Cerebellar cortex (tissue), 1 donor: ENCODE results near the gene MYL4.
"Not testable (repeated sequence)": the region's sequence is repeated elsewhere in the genome, so short reads cannot be mapped to it uniquely, and the experiment has no call there.

Experiments used
- DNase-seq: peaks from one replicate; pipeline ENCODE4 v3.0.0-alpha.2; 2015; ENCODE audit warnings: low spot score

Gene MYL4

GRCh38 chr17:47193931-47194511, 15.1 kb upstream of the MYL4 start:
- DNase-seq: no peak

GRCh38 chr17:47197821-47198220, 11.3 kb upstream of the MYL4 start:
- no peak for DNase-seq

GRCh38 chr17:47199627-47200324, 9.4 kb upstream of the MYL4 start:
- no peak for DNase-seq

DNA sequence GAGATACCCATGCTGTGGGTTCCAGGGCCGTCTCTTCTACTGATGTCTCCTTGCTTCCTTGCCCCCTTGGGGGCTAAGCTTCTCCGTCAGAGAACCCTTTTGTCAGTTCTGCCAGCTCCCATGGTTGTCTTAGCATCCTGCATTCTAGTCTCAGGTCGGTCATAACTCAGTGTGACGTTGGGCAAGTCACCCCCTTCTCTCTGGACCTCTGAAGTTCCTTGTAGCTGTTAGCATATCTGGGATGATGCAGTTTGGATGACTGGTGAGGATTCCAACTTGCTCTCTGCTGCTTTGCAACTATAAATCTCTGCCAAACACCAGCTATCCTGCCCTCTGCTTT, 8.9 kb upstream of the MYL4 start:
- DNase-seq: no peak

- no peak for DNase-seq
Observed at GRCh38 chr17:47201166-47201565, 8.0 kb upstream of the MYL4 start.

- DNase-seq: no peak
Observed at GRCh38 chr17:47203984-47204721, 5.0 kb upstream of the MYL4 start.

DNA sequence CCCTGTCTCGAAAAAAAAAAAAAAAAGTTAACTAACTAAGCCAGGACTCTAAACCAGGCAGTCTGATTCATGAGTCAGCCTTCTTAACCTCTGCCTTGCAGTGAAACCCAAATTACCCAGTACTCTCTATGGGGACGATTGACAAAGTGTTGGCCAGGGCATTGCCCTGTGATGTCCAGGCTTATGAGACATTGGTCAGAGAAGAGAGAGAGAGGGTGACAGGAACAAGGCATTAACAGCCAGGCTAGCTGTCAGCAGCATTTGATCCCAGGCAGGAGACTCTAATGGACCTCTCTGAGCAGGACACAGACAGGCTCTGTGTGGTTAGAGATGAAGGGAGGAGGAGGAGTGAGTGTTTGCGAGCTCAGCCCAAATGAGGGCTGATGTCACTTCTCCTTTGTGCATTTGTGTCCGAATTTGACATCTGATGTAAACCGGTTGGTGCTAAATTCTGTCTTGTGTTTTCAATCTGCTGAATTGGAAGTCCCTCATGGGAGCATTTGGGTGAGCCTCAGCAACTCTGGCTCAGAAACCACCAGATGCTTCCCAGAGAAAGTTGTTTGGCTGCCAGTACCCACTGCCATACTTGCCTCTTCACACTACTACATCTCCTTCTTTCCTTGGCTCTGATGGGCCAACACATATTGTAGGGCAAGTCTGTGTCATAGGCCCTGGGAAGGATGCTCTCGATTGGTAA, 4.3 kb upstream of the MYL4 start:
- no peak for DNase-seq

DNA sequence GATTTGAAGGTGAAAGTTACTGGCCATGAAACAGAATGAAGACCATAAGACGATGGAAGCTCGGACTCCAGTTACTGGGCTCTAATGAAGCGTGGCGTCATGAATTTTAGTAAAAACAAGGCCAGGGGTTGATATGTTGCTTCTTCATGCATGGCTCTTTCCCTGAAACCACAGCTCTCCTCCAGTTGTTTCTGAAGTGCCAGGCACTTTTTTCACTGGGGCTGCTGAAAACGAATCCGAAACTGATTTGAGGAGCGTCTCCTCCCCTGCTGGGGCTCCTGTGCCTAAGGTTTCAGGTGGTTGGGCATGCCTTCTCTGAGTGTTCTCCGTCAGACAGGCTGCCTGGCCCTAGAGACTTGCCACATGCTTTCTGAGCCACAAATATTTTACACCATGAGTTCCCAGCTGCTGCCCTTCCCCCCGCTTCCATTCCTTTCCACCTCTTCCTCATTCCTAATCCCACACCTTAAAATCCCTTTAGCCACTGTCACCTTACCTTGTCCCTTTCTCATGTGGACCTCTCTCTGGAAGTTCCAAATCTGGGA, 3.7 kb upstream of the MYL4 start:
- no peak for DNase-seq

- DNase-seq: no peak
Observed at GRCh38 chr17:47207143-47208067, 1.7 kb upstream of the MYL4 start.

- no peak for DNase-seq
Observed at GRCh38 chr17:47209499-47209898, 351 bp downstream of the MYL4 start.

DNA sequence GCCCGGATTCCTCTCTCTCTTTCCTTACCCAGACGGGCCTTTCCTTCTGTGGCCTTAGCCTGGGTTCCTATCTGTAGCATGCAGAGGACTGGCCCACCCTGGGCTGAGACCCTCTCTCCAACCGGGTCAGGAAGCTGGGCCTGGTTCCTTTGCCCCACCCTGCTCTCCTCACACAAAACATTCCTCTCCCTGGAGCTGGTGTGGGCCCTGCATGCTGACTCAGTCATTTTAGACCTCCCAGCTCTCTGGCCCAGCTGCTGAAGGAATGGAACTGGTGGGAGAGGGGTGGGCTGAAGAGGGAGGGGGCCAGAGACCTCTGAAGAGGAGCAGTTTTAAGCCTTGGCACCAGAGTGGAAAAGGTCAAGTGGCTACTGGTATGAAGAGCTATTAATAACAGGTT, 957 bp downstream of the MYL4 start:
- DNase-seq: no peak

DNA sequence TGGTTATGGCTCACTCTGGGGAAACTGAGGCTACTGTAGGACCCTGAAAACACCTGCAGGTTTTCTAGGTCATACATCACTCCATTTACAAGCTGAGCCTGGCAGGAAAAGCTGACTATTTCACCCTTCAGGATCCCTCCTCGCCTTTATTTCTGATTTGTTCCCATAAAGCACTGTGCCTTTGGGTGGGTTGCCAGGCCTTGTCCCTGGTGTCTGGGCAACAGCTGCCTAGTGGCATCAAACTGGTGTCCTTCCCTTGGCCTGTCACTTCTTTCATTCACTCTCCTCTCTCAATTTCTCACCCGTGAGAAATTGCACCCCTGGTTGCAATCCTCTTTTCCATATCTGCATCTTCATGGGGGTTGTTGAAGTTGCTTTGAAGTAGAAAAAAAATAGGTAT, 1.6 kb downstream of the MYL4 start:
- DNase-seq: no peak

DNA sequence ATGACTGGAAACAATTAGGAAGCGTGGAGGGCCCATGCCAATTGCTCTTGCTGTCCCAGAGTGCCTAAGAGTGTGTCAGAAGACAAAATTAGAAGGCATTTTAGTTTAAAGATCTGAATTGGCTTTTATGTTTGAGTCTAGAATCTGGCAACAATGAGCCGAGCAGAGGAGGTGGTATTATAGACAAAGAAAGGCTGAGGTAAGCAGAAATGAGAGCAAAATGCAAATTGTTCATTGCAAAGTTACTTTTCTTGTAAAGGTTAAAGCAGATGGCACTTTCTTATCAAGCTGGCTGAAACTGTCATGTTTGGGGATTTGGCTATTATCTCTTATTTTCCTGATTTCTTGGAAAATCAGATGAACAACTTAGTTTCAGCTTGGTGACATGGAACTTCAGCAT, 3.3 kb downstream of the MYL4 start:
- no peak for DNase-seq

GRCh38 chr17:47213540-47213939, 4.4 kb downstream of the MYL4 start:
- no peak for DNase-seq

DNA sequence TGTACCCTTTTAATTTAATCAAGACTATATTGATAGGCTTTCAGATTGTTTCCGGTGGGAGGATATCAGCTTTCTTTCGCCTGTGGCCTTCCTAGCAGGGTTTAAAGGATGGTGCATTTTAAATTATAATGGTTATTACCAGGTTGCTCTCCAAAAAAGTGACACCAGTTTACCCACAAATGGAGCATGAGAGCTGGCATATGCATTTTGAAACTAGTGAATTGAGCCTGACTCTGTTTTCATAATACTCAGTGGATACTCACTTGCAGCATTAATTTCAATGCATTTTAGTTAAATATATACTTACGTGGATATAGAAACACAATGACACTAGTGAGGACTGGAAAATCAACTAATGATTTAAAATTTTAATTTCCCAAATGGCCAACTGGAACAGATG, 5.8 kb downstream of the MYL4 start:
- DNase-seq: no peak

DNA sequence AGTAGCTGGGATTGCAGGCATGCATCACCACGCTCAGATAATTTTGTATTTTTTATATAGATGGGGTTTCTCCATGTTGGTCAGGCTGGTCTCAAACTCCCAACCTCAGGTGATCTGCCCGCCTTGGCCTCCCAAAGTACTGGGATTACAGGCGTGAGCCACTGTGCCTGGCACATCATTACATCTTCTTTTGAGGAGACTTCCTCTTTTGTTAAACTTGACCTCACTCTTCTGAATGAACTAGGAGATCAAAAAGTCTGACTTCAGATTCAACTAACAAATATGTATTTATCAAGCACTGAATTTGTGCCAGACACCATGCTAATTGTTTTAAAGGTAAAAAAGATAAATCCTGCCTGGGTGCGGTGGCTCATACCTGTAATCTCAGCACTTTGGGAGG, 7.7 kb downstream of the MYL4 start:
- not testable (repeated sequence) for DNase-seq

DNA sequence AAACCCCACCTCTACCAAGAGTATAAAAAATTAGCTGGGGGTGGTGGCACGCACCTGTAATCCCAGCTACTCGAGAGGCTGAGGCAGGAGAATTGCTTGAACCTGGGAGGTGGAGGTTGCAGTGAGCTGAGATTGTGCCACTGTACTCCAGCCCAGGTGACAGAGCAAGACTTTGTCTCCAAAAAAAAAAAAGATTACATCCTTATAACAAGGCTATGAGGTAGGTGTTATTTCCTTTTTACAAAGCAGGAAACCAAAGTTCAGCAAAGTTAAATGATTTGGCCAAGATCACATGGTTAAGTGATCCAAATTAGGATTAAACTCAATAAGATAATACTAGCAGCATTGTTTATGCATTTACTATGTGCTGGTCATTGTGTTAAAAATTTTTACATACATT, 8.1 kb downstream of the MYL4 start:
- DNase-seq: not testable (repeated sequence)

- no peak for DNase-seq
Observed at GRCh38 chr17:47218896-47219430, 9.8 kb downstream of the MYL4 start.

GRCh38 chr17:47219621-47220475, 10.7 kb downstream of the MYL4 start:
- no peak for DNase-seq

GRCh38 chr17:47220531-47220999, 11.4 kb downstream of the MYL4 start:
- no peak for DNase-seq
